OCI-LY1 (cell line): Measurements from ENCODE around the gene PARS2.

Source experiments
- H2AFZ ChIP-seq: fragments of 200-600 bp; sonication (generic), shearing (Covaris generic); 2 replicates; pipeline ENCODE4 v1.6.0; 2014; ENCODE audit warnings: antibody characterized with exemption, mild to moderate bottlenecking, low read length
- H3F3A ChIP-seq: fragments of 200-600 bp; sonication (generic), shearing (Covaris generic); 2 replicates; pipeline ENCODE4 v1.6.0; 2014; ENCODE audit warnings: mild to moderate bottlenecking, antibody characterized with exemption, low read length, moderate library complexity; ENCODE audit not compliant: insufficient read depth
- H3K27ac ChIP-seq: fragments of 200-600 bp; sonication (generic); 2 replicates; pipeline ENCODE4 v1.5.1; 2014; ENCODE audit warnings: low read length, mixed run types, mild to moderate bottlenecking, low read depth; ENCODE audit not compliant: poor library complexity, severe bottlenecking
- H3K27me3 ChIP-seq: fragments of 200-600 bp; sonication (generic); 2 replicates; pipeline ENCODE4 v1.6.0; 2014; ENCODE audit warnings: antibody characterized with exemption, mild to moderate bottlenecking, low read length, moderate library complexity; ENCODE audit not compliant: insufficient read depth
- H3K36me3 ChIP-seq: fragments of 200-600 bp; sonication (generic); 2 replicates; pipeline ENCODE4 v1.6.1; 2014; ENCODE audit warnings: mild to moderate bottlenecking, antibody characterized with exemption, low read length, moderate library complexity, mixed read lengths; ENCODE audit not compliant: insufficient read depth
- H3K4me1 ChIP-seq: fragments of 200-600 bp; sonication (generic); 2 replicates; pipeline ENCODE4 v1.5.1; 2014; ENCODE audit warnings: mild to moderate bottlenecking, low read length, moderate library complexity; ENCODE audit not compliant: insufficient read depth, severe bottlenecking
- H3K4me2 ChIP-seq: fragments of 200-600 bp; sonication (generic), shearing (Covaris generic); 2 replicates; pipeline ENCODE4 v1.6.1; 2014; ENCODE audit warnings: low read length
- H3K4me3 ChIP-seq: fragments of 200-600 bp; sonication (generic); 2 replicates; pipeline ENCODE4 v1.5.1; 2014; ENCODE audit warnings: low read length, low read depth, mild to moderate bottlenecking, mixed read lengths; ENCODE audit not compliant: poor library complexity, severe bottlenecking
- H3K79me2 ChIP-seq: fragments of 200-600 bp; shearing (Covaris generic); 2 replicates; pipeline ENCODE4 v1.6.1; 2016; ENCODE audit warnings: mixed run types, low read length, mixed read lengths; ENCODE audit not compliant: insufficient read depth
- H3K9ac ChIP-seq: fragments of 200-600 bp; sonication (generic), shearing (Covaris generic); 2 replicates; pipeline ENCODE4 v1.6.1; 2014; ENCODE audit warnings: mild to moderate bottlenecking, low read length, mixed read lengths
- H3K9me2 ChIP-seq: fragments of 200-600 bp; sonication (generic), shearing (Covaris generic); 2 replicates; pipeline ENCODE4 v1.6.1; 2014; ENCODE audit warnings: low read depth, mild to moderate bottlenecking, low read length, mixed read lengths
- H3K9me3 ChIP-seq: fragments of 200-600 bp; shearing (Covaris generic); 2 replicates; pipeline ENCODE4 v1.6.1; 2014; ENCODE audit warnings: low read length, mixed read lengths
- H4K20me1 ChIP-seq: fragments of 200-600 bp; sonication (generic), shearing (Covaris generic); 2 replicates; pipeline ENCODE4 v1.6.0; 2016; ENCODE audit warnings: mild to moderate bottlenecking, low read length; ENCODE audit not compliant: insufficient read depth
- CTCF ChIP-seq: fragments of 200-600 bp; sonication (generic), shearing (Covaris generic); IDR thresholded peaks from 2 replicates; pipeline ENCODE4 v1.5.1; 2017; ENCODE audit warnings: mild to moderate bottlenecking, antibody characterized with exemption, low read length, moderate library complexity, mixed read lengths
- EZH2 ChIP-seq: fragments of 200-600 bp; sonication (generic), shearing (Covaris generic); IDR thresholded peaks from 2 replicates; pipeline ENCODE4 v1.8.0; 2017; ENCODE audit warnings: borderline replicate concordance, mixed run types, mild to moderate bottlenecking, antibody characterized with exemption, low read length, moderate library complexity, mixed read lengths

The PARS2 gene

GRCh38 chr1:54807756-54808155, 43.4 kb upstream of the PARS2 start:
- Histone ChIP-seq H2AFZ (no peak overlapping the region), H4K20me1 (no peaks in the 10 kb centered on the region), H3K9ac (no peak overlapping the region), H3K79me2 (no peaks in the 10 kb centered on the region), H3K27me3 (peaks cover 5% of the 10 kb centered on the region; the same call in 1 of the 2 replicates), H3K9me3 (no peaks in the 10 kb centered on the region), H3K4me1 (no peaks in the 10 kb centered on the region), H3F3A (no peaks in the 10 kb centered on the region), H3K27ac (no peak overlapping the region), H3K36me3 (no peaks in the 10 kb centered on the region), H3K4me2 (no peak overlapping the region), H3K4me3 (no peak overlapping the region), H3K9me2 (no peaks in the 10 kb centered on the region)
- TF ChIP-seq EZH2 (no peak), CTCF (no peak)

- H3K27me3 ChIP-seq = peaks cover 5% of the 10 kb centered on the region; the same call in 1 of the 2 replicates
- H3F3A ChIP-seq = no peaks in the 10 kb centered on the region
- H2AFZ ChIP-seq = no peak overlapping the region
- H3K9me3 ChIP-seq = no peaks in the 10 kb centered on the region
- no peaks in the 10 kb centered on the region for H3K36me3 ChIP-seq
- no peaks in the 10 kb centered on the region for H4K20me1 ChIP-seq
- no peak for TF ChIP-seq EZH2
- no peak for TF ChIP-seq CTCF
- H3K4me1 ChIP-seq = no peaks in the 10 kb centered on the region
- H3K4me3 ChIP-seq = no peak overlapping the region
- no peak overlapping the region for H3K27ac ChIP-seq
- no peaks in the 10 kb centered on the region for H3K9me2 ChIP-seq
- no peak overlapping the region for H3K4me2 ChIP-seq
- no peak overlapping the region for H3K9ac ChIP-seq
- no peaks in the 10 kb centered on the region for H3K79me2 ChIP-seq
Observed at GRCh38 chr1:54806931-54807611, 42.7 kb upstream of the PARS2 start.

- Histone ChIP-seq H3K4me1 (peaks cover 9% of the 10 kb centered on the region), H3K9ac (no peak overlapping the region), H3K79me2 (no peaks in the 10 kb centered on the region), H3K36me3 (no peaks in the 10 kb centered on the region), H3K27ac (no peak overlapping the region), H3K9me2 (no peaks in the 10 kb centered on the region), H3K4me3 (no peak overlapping the region), H3F3A (no peaks in the 10 kb centered on the region), H3K4me2 (no peak overlapping the region), H2AFZ (no peak overlapping the region), H3K27me3 (peaks cover 5% of the 10 kb centered on the region; the same call in 1 of the 2 replicates), H3K9me3 (no peaks in the 10 kb centered on the region), H4K20me1 (no peaks in the 10 kb centered on the region)
- TF ChIP-seq CTCF = no peak
- no peak for TF ChIP-seq EZH2
Observed at GRCh38 chr1:54805981-54806381, 41.7 kb upstream of the PARS2 start.
